HEK293T (cell line): Measurements from ENCODE around the gene PARP4.

Experiments used
- BHLHE40 ChIP-seq: fragments of 450-650 bp; IDR thresholded peaks from 2 replicates; pipeline ENCODE4 v1.6.1; 2016; ENCODE audit warnings: mild to moderate bottlenecking, moderate library complexity, borderline replicate concordance
- ELF4 ChIP-seq: fragments of 450-650 bp; IDR thresholded peaks from 2 replicates; pipeline ENCODE4 v1.6.1; 2017; ENCODE audit warnings: antibody characterized with exemption
- FOXA1 ChIP-seq: fragments of 450-650 bp; IDR thresholded peaks from 2 replicates; pipeline ENCODE4 v1.6.1; 2016; ENCODE audit warnings: mild to moderate bottlenecking
- FOXK2 ChIP-seq: fragments of 450-650 bp; IDR thresholded peaks from 2 replicates; pipeline ENCODE4 v1.6.1; 2016; ENCODE audit warnings: mild to moderate bottlenecking
- FOXM1 ChIP-seq: fragments of 450-650 bp; IDR thresholded peaks from 2 replicates; pipeline ENCODE4 v1.6.1; 2017; ENCODE audit warnings: mild to moderate bottlenecking, borderline replicate concordance
- HDGF ChIP-seq: fragments of 450-650 bp; IDR thresholded peaks from 2 replicates; pipeline ENCODE4 v1.6.1; 2017; ENCODE audit warnings: antibody characterized with exemption, borderline replicate concordance
- LEF1 ChIP-seq: fragments of 450-650 bp; IDR thresholded peaks from 2 replicates; pipeline ENCODE4 v1.6.1; 2017; ENCODE audit warnings: mild to moderate bottlenecking, borderline replicate concordance
- NFRKB ChIP-seq: fragments of 450-650 bp; IDR thresholded peaks from 2 replicates; pipeline ENCODE4 v1.6.1; 2016; ENCODE audit warnings: mild to moderate bottlenecking, moderate library complexity
- SP1 ChIP-seq: fragments of 450-650 bp; IDR thresholded peaks from 2 replicates; pipeline ENCODE4 v1.6.1; 2017
- SUZ12 ChIP-seq: fragments of 450-650 bp; IDR thresholded peaks from 2 replicates; pipeline ENCODE4 v1.6.1; 2016; ENCODE audit warnings: mild to moderate bottlenecking
- TARDBP ChIP-seq: fragments of 450-650 bp; IDR thresholded peaks from 2 replicates; pipeline ENCODE4 v1.6.1; 2016
- ZNF384 ChIP-seq: fragments of 450-650 bp; IDR thresholded peaks from 2 replicates; pipeline ENCODE4 v1.6.1; 2016
- TF ChIP-seq, protein P1 (sequence below): fragments of 450-650 bp; IDR thresholded peaks from 2 replicates; pipeline ENCODE4 v1.6.1; 2016

DNA sequence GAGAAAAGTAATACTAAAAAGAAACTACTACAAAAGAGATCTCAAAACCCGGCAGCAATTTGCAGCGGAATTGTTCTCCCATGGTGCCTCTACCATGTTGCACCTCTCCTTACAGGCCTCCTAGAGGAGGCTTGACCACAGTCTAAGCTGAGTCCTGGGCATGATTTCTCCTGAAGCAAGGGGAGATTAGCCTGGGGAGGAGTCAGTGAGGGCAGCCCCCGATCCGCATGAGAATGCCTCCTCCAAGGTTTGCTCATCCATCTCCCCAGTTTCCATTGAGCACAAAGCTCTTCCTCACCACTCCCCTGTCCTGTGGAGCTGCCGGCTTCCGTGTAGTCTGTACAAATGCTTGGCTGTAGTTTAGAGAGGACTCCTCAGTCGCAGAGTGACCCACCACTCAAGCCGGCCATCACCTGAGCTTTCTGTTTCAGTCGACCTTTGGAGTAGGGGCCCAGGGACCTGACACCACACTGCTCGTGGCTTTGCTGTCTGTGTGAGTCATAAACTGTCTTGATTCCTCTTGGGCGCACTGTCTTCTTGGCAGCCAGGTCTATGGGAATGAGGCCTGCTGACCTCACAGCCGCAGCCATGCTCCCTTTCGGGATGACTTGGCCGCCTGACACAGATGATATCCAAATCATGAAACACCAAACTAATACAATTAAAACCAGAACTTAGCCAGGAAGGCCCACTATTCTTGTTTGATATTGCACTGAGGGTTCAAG lies 130.9 kb downstream of the PARP4 start:
- TF ChIP-seq SP1 (no peak), FOXM1 (no peak), HDGF (no peak), BHLHE40 (no peak), NFRKB (no peak), ELF4 (no peak), TARDBP (no peak), FOXA1 (no peak), LEF1 (no peak), SUZ12 (no peak), FOXK2 (no peak), ZNF384 (no peak)
- TF ChIP-seq, protein P1, sequence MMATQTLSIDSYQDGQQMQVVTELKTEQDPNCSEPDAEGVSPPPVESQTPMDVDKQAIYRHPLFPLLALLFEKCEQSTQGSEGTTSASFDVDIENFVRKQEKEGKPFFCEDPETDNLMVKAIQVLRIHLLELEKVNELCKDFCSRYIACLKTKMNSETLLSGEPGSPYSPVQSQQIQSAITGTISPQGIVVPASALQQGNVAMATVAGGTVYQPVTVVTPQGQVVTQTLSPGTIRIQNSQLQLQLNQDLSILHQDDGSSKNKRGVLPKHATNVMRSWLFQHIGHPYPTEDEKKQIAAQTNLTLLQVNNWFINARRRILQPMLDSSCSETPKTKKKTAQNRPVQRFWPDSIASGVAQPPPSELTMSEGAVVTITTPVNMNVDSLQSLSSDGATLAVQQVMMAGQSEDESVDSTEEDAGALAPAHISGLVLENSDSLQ: no peak
